Epithelial cell of proximal tubule (primary cell): Measurements from ENCODE around the gene C16orf89. TPM values are rescaled to one million over a fixed set of nuclear protein-coding genes. Genes with fewer than 3 reads are reported as not detected.

ENCODE experiments used
- DNase-seq: peaks from one replicate; pipeline ENCODE4 v3.0.0-alpha.2; 2011; ENCODE audit warnings: low read depth
- H3K4me3 ChIP-seq: 2 replicates; pipeline ENCODE4 v1.5.1; 2011; ENCODE audit warnings: low read depth, mild to moderate bottlenecking, low read length
- total RNA-seq: library from RNA; depleted of rRNA; stranded (reverse); fragments of >200 nt; gene quantifications from 2 replicates; pipeline ENCODE4 v1.2.3, GENCODE V29; 2015
- TF ChIP-seq, protein P1 (sequence below): conservative IDR thresholded peaks from 2 replicates; pipeline ENCODE4 v1.5.1; 2012; ENCODE audit warnings: low read depth, mild to moderate bottlenecking, low read length

Gene C16orf89
- total RNA-seq, 1 donor from 2014 or later, result not detected

DNA sequence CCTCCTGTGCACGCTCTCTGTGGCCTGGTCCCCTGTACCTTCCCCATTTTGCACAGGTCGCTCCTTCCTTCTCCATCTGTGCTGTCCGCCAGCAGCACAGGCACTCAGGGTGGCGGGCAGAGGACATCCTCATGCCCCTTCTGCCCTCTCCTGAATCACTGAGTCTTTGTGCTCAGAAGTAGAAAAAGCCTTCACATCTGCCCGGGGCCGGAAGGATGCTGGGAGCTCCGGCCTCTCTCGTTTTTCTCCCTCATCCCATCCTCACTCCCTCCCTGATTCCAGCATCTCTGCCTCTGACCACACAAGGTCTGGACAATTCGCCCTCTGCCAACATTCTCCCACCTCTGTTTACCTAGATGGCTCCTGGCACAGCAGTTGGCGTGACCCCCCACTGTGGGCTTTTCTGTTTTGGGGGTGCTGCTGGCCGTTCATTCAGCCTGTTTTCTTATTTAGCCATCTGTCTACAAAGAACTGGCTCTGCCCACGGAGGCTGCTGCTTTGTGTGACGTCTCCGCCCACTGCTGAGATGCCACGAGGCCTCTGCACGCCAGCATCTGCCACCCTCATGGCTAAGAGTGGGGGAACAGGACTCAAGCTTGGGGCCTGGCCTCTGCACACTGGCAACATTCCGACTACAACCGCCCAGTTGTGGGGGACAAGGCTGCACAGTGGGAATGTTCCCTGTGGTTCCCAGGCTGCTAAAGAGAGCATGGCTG is 70.9 kb downstream of the C16orf89 start:
- TF ChIP-seq, protein P1, sequence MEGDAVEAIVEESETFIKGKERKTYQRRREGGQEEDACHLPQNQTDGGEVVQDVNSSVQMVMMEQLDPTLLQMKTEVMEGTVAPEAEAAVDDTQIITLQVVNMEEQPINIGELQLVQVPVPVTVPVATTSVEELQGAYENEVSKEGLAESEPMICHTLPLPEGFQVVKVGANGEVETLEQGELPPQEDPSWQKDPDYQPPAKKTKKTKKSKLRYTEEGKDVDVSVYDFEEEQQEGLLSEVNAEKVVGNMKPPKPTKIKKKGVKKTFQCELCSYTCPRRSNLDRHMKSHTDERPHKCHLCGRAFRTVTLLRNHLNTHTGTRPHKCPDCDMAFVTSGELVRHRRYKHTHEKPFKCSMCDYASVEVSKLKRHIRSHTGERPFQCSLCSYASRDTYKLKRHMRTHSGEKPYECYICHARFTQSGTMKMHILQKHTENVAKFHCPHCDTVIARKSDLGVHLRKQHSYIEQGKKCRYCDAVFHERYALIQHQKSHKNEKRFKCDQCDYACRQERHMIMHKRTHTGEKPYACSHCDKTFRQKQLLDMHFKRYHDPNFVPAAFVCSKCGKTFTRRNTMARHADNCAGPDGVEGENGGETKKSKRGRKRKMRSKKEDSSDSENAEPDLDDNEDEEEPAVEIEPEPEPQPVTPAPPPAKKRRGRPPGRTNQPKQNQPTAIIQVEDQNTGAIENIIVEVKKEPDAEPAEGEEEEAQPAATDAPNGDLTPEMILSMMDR, result no peak
- no peak overlapping the region for H3K4me3 ChIP-seq
- no peak for DNase-seq

Other genes with a start within 250 kb of the C16orf89 start
- 33.1 and 50.3 TPM in 2 replicates for gene GLYR1, start 218.7 kb downstream of the C16orf89 start, total RNA-seq
- 24.5 and 30.0 TPM in 2 replicates for gene UBN1, start 218.5 kb downstream of the C16orf89 start, total RNA-seq
- 9.1 and 21.0 TPM in 2 replicates for gene PPL, start 128.8 kb downstream of the C16orf89 start, total RNA-seq
- under 0.01 TPM in 1 of 2 replicates, not detected in the other for gene SEC14L5, start 107.6 kb downstream of the C16orf89 start, total RNA-seq
- gene NAGPA, start 32.0 kb downstream of the C16orf89 start, total RNA-seq, result 15.8 and 25.6 TPM in 2 replicates
- gene ALG1, start 5.9 kb upstream of the C16orf89 start, total RNA-seq, result 21.9 and 31.9 TPM in 2 replicates
- gene EEF2KMT, start 31.8 kb upstream of the C16orf89 start, total RNA-seq, result 9.4 and 34.4 TPM in 2 replicates